NB4 (cell line): ENCODE results near the gene TEPSIN.

Source experiments
- DNase-seq: peaks from one replicate; pipeline ENCODE4 v3.0.0; 2010; ENCODE audit warnings: low read depth
- H3K4me3 ChIP-seq: one replicate; pipeline ENCODE4 v1.5.1; 2011; ENCODE audit warnings: mild to moderate bottlenecking, low read depth, low read length, moderate library complexity
- CTCF ChIP-seq: IDR thresholded peaks from one replicate; pipeline ENCODE4 v1.5.1; 2012; ENCODE audit warnings: low read depth, low read length
- MAX ChIP-seq: IDR thresholded peaks from 2 replicates; pipeline ENCODE4 v1.6.1; 2011; ENCODE audit warnings: low read depth, low read length
- MYC ChIP-seq: IDR thresholded peaks from 2 replicates; pipeline ENCODE4 v1.6.1; 2011; ENCODE audit warnings: low read depth, low read length
- POLR2A ChIP-seq: IDR thresholded peaks from 2 replicates; pipeline ENCODE4 v1.6.1; 2011; ENCODE audit warnings: mild to moderate bottlenecking; ENCODE audit not compliant: insufficient read length; ENCODE audit errors: extremely low read depth

TEPSIN gene

GRCh38 chr17:81218991-81219390 lies 19.9 kb downstream of the TEPSIN start:
- no peak for TF ChIP-seq POLR2A
- no peak for TF ChIP-seq MYC
- no peak for TF ChIP-seq MAX
- TF ChIP-seq CTCF = no peak
- H3K4me3 ChIP-seq = no peak overlapping the region
- no peak for DNase-seq

- H3K4me3 ChIP-seq = no peak overlapping the region
- DNase-seq = no peak
- no peak for TF ChIP-seq POLR2A
Observed at GRCh38 chr17:81218459-81218858, 20.4 kb downstream of the TEPSIN start.

- H3K4me3 ChIP-seq = no peak overlapping the region
- TF ChIP-seq MAX (no peak), MYC (no peak), POLR2A (no peak)
- no peak for DNase-seq
Observed at GRCh38 chr17:81217491-81217890, 21.4 kb downstream of the TEPSIN start.

GRCh38 chr17:81213978-81214377 lies 24.9 kb downstream of the TEPSIN start:
- DNase-seq = no peak
- TF ChIP-seq MAX (no peak), POLR2A (no peak), CTCF (no peak), MYC (no peak)
- no peak overlapping the region for H3K4me3 ChIP-seq

GRCh38 chr17:81212365-81212764 lies 26.5 kb downstream of the TEPSIN start:
- no peak overlapping the region for H3K4me3 ChIP-seq
- no peak for DNase-seq
- TF ChIP-seq POLR2A (no peak), CTCF (no peak), MYC (no peak), MAX (no peak)

GRCh38 chr17:81210868-81211267 lies 28.0 kb downstream of the TEPSIN start:
- H3K4me3 ChIP-seq = no peak overlapping the region
- DNase-seq = peak; percentile 38
- TF ChIP-seq MYC (no peak), POLR2A (no peak), MAX (no peak), CTCF (no peak)

GRCh38 chr17:81210466-81210865 lies 28.4 kb downstream of the TEPSIN start:
- TF ChIP-seq MYC (no peak), POLR2A (no peak), MAX (no peak), CTCF (no peak)
- H3K4me3 ChIP-seq = no peak overlapping the region
- DNase-seq = no peak
